HEK293 (cell line): Measurements from ENCODE around the gene ANGPTL8.

Source experiments
- CTCF ChIA-PET: fragments of 350-600 bp; formaldehyde crosslinking; extraction: SDS; loops from one replicate; lab custom pipeline; 2021; ENCODE audit warnings: antibody characterized with exemption; lab: Yijun Ruan, JAX
- POLR2A ChIA-PET: fragments of 300-600 bp; formaldehyde crosslinking; extraction: SDS; loops from one replicate; lab custom pipeline; 2020; ENCODE audit warnings: antibody characterized with exemption, inconsistent platforms; lab: Yijun Ruan, JAX
- H3K27ac ChIP-seq: fragments of 200-500 bp; sonication (Bioruptor generic); 2 replicates; pipeline ENCODE4 v1.5.1; 2014; ENCODE audit warnings: low read depth, low read length, control low read depth, inconsistent platforms; ENCODE audit errors: extremely low read depth
- H3K36me3 ChIP-seq, 2 experiments: fragments of 200-500 bp in 1 of 2; sonication (Bioruptor generic) in 1 of 2; 1 replicate in 1 of 2; 2 replicates in 1 of 2; pipeline ENCODE4 v1.5.1; 2014 to 2017; ENCODE audit warnings: inconsistent platforms in 2 of 2, low read length in 2 of 2; ENCODE audit not compliant: control insufficient read depth in 2 of 2, insufficient read depth in 1 of 2
- H3K4me1 ChIP-seq: fragments of 200-500 bp; sonication (Bioruptor generic); 2 replicates; pipeline ENCODE4 v1.5.1; 2014; ENCODE audit warnings: mild to moderate bottlenecking, low read length, inconsistent platforms; ENCODE audit not compliant: control insufficient read depth, insufficient read depth
- H3K4me3 ChIP-seq: 2 replicates; pipeline ENCODE4 v1.5.1; 2011; ENCODE audit warnings: low read depth, mild to moderate bottlenecking, control low read depth, low read length, moderate library complexity
- H3K9me3 ChIP-seq: fragments of 200-500 bp; sonication (Bioruptor generic); 2 replicates; pipeline ENCODE4 v1.5.1; 2014; ENCODE audit warnings: low read depth, low read length, inconsistent platforms; ENCODE audit not compliant: control insufficient read depth, insufficient read depth
- BCL11B ChIP-seq: fragments of 450-650 bp; formaldehyde crosslinking; IDR thresholded peaks from 2 replicates; pipeline ENCODE4 v1.5.1; 2016; ENCODE audit warnings: low read depth, missing biosample characterization, missing genetic modification characterization
- GLIS2 ChIP-seq: fragments of 450-650 bp; formaldehyde crosslinking; IDR thresholded peaks from 2 replicates; pipeline ENCODE4 v1.5.1; 2016; ENCODE audit warnings: missing biosample characterization, missing genetic modification characterization
- HOXA7 ChIP-seq: sonication (generic); formaldehyde crosslinking; IDR thresholded peaks from 2 replicates; pipeline ENCODE4 v1.8.1; 2022; ENCODE audit warnings: missing genetic modification reagents, borderline replicate concordance
- IKZF3 ChIP-seq: fragments of 450-650 bp; IDR thresholded peaks from 2 replicates; pipeline ENCODE4 v1.5.0; 2018; ENCODE audit warnings: missing biosample characterization, mild to moderate bottlenecking, missing genetic modification characterization, moderate library complexity
- MZF1 ChIP-seq: fragments of 450-650 bp; formaldehyde crosslinking; IDR thresholded peaks from 2 replicates; pipeline ENCODE4 v1.5.1; 2017; ENCODE audit warnings: missing biosample characterization, missing genetic modification characterization, borderline replicate concordance
- SETDB1 ChIP-seq: IDR thresholded peaks from one replicate; pipeline ENCODE4 v1.6.1; 2017; ENCODE audit warnings: mild to moderate bottlenecking, low read length, moderate library complexity, mixed read lengths; ENCODE audit not compliant: insufficient read length
- ZEB2 ChIP-seq: fragments of 450-650 bp; formaldehyde crosslinking; IDR thresholded peaks from 2 replicates; pipeline ENCODE4 v1.5.1; 2016; ENCODE audit warnings: missing biosample characterization, missing genetic modification characterization
- ZFP69B ChIP-seq: fragments of 450-650 bp; formaldehyde crosslinking; IDR thresholded peaks from 2 replicates; pipeline ENCODE4 v1.5.1; 2016; ENCODE audit warnings: missing biosample characterization, missing genetic modification characterization
- ZNF155 ChIP-seq: fragments of 450-650 bp; formaldehyde crosslinking; IDR thresholded peaks from 2 replicates; pipeline ENCODE4 v1.5.1; 2016; ENCODE audit warnings: missing biosample characterization, missing genetic modification characterization
- ZNF174 ChIP-seq: fragments of 450-650 bp; formaldehyde crosslinking; IDR thresholded peaks from 2 replicates; pipeline ENCODE4 v1.5.0; 2017; ENCODE audit warnings: missing biosample characterization, mild to moderate bottlenecking, missing genetic modification characterization
- ZNF18 ChIP-seq: fragments of 450-650 bp; formaldehyde crosslinking; IDR thresholded peaks from 2 replicates; pipeline ENCODE4 v1.5.1; 2016; ENCODE audit warnings: missing biosample characterization, missing genetic modification characterization
- ZNF274 ChIP-seq, 2 experiments: fragments of 200-500 bp in 1 of 2; fragments of 450-650 bp in 1 of 2; sonication (Bioruptor generic) in 1 of 2; formaldehyde crosslinking in 1 of 2; IDR thresholded peaks; 2 replicates each; pipeline versions ENCODE4 v1.5.1 to v1.6.1; 2014 to 2016; ENCODE audit warnings: borderline replicate concordance in 1 of 2, inconsistent platforms in 1 of 2, low read length in 1 of 2, missing biosample characterization in 1 of 2, missing genetic modification characterization in 1 of 2
- ZNF280D ChIP-seq: fragments of 450-650 bp; formaldehyde crosslinking; IDR thresholded peaks from 2 replicates; pipeline ENCODE4 v1.5.1; 2016; ENCODE audit warnings: missing biosample characterization, missing genetic modification characterization
- ZNF302 ChIP-seq: fragments of 450-650 bp; formaldehyde crosslinking; IDR thresholded peaks from 2 replicates; pipeline ENCODE4 v1.5.1; 2016; ENCODE audit warnings: missing biosample characterization, missing genetic modification characterization, low read depth
- ZNF37A ChIP-seq: fragments of 450-650 bp; IDR thresholded peaks from 2 replicates; pipeline ENCODE4 v1.5.1; 2018; ENCODE audit warnings: missing biosample characterization, missing genetic modification characterization
- ZNF501 ChIP-seq: fragments of 450-650 bp; formaldehyde crosslinking; IDR thresholded peaks from 2 replicates; pipeline ENCODE4 v1.5.1; 2016; ENCODE audit warnings: missing biosample characterization, missing genetic modification characterization
- ZNF530 ChIP-seq: fragments of 450-650 bp; formaldehyde crosslinking; IDR thresholded peaks from 2 replicates; pipeline ENCODE4 v1.5.1; 2016; ENCODE audit warnings: low read depth, missing biosample characterization, missing genetic modification characterization
- ZNF548 ChIP-seq: fragments of 450-650 bp; formaldehyde crosslinking; IDR thresholded peaks from 2 replicates; pipeline ENCODE4 v1.5.1; 2016; ENCODE audit warnings: missing biosample characterization, missing genetic modification characterization
- ZNF707 ChIP-seq: fragments of 450-650 bp; formaldehyde crosslinking; IDR thresholded peaks from 2 replicates; pipeline ENCODE4 v1.5.1; 2016; ENCODE audit warnings: missing biosample characterization, missing genetic modification characterization
- ZNF791 ChIP-seq: fragments of 450-650 bp; formaldehyde crosslinking; IDR thresholded peaks from 2 replicates; pipeline ENCODE4 v1.5.1; 2016; ENCODE audit warnings: missing biosample characterization, missing genetic modification characterization
- ZNF837 ChIP-seq: fragments of 450-650 bp; formaldehyde crosslinking; IDR thresholded peaks from 2 replicates; pipeline ENCODE4 v1.5.1; 2016; ENCODE audit warnings: missing biosample characterization, missing genetic modification characterization

Gene ANGPTL8

GRCh38 chr19:11238041-11238440 lies 1.4 kb upstream of the ANGPTL8 start (continued):
- no peak for TF ChIP-seq ZNF791 (tag by site-specific recombination)
- TF ChIP-seq ZFP69B, result no peak
- no peak for TF ChIP-seq HOXA7
- TF ChIP-seq ZNF530 (tag by site-specific recombination), result no peak
- no peak for TF ChIP-seq ZNF707 (tag by site-specific recombination)
- TF ChIP-seq ZNF155 (tag by site-specific recombination), result no peak

- ChIA-PET POLR2A (no interaction called here), CTCF (interaction anchor here (0.8 kb wide), 1 partner anchor 17 kb away, joined by 3 read pairs; no protein-coding TSS in a partner anchor)
- peaks cover 0 to 18% of the 10 kb centered on the region in 2 experiments; a peak in 2 of 3 replicates for H3K36me3 ChIP-seq
- no peak for TF ChIP-seq ZNF274 (IDR thresholded peaks at IDR 0.05; ENCODE audit: low read length)
- no peak for TF ChIP-seq ZNF274 (tag by site-specific recombination; IDR thresholded peaks at IDR 0.05; ENCODE audit: borderline replicate concordance)
- TF ChIP-seq SETDB1, result peak; percentile 22
- no peak overlapping the region for H3K27ac ChIP-seq
- no peaks in the 10 kb centered on the region for H3K9me3 ChIP-seq
- H3K4me3 ChIP-seq, result no peak overlapping the region
- no peaks in the 10 kb centered on the region for H3K4me1 ChIP-seq
Measured at GRCh38 chr19:11238781-11239376, 540 bp upstream of the ANGPTL8 start.

GRCh38 chr19:11240008-11240444 lies 607 bp downstream of the ANGPTL8 start:
- CTCF ChIA-PET, result interaction anchor here (0.6 kb wide), 2 partner anchors 35 to 86 kb away, joined by 3 read pairs; no protein-coding TSS in a partner anchor
- Histone ChIP-seq H3K4me1 (no peaks in the 10 kb centered on the region), H3K9me3 (no peaks in the 10 kb centered on the region), H3K4me3 (no peak overlapping the region), H3K27ac (no peak overlapping the region)
- POLR2A ChIA-PET, result interaction anchor here (0.6 kb wide), 1 partner anchor 12 kb away, joined by 3 read pairs; no protein-coding TSS in a partner anchor
- no peak for TF ChIP-seq ZNF302
- TF ChIP-seq ZFP69B, result no peak
- TF ChIP-seq IKZF3 (tag by site-specific recombination), result no peak
- TF ChIP-seq MZF1 (tag by site-specific recombination), result no peak
- no peak for TF ChIP-seq ZNF18
- TF ChIP-seq ZNF501, result no peak
- no peak for TF ChIP-seq ZNF548
- no peak for TF ChIP-seq BCL11B (tag by site-specific recombination)
- no peak for TF ChIP-seq ZNF837
- TF ChIP-seq ZEB2 (tag by site-specific recombination), result no peak
- no peak for TF ChIP-seq GLIS2
- no peak for TF ChIP-seq ZNF174 (tag by site-specific recombination)
- TF ChIP-seq ZNF280D (tag by site-specific recombination), result no peak
- no peak for TF ChIP-seq ZNF37A
- TF ChIP-seq, all 188 proteins: peak for 0
- peaks cover 0 to 18% of the 10 kb centered on the region in 2 experiments; a peak in 2 of 3 replicates for H3K36me3 ChIP-seq
